Panc1 (cell line): ENCODE data around the gene SLC24A4. TPM values are rescaled to one million over a fixed set of nuclear protein-coding genes. Genes with fewer than 3 reads are reported as not detected.

Source experiments
- ATAC-seq: fragments of 200-7000 bp; cut with Tn5 transposase; 2 replicates; pipeline ENCODE4 v1.9.1; 2020; ENCODE audit warnings: mild to moderate bottlenecking, moderate library complexity
- BruUV-seq: library from RNA; stranded (reverse); fragments of 400-500 nt; replicated peaks from 2 replicates; lab custom pipeline; 2021; lab: Mats Ljungman, UMichigan
- CTCF ChIA-PET: fragments of 300-600 bp; sonication (Branson Sonifier 250); formaldehyde crosslinking; loops from one replicate; lab custom pipeline; 2022; ENCODE audit warnings: antibody characterized with exemption; lab: Charles Lee
- POLR2A ChIA-PET: fragments of 300-600 bp; sonication (Branson Sonifier 250); formaldehyde crosslinking; loops from one replicate; lab custom pipeline; 2022; ENCODE audit warnings: antibody characterized with exemption; lab: Charles Lee
- DNase-seq: peaks from one replicate; pipeline ENCODE4 v3.0.0-alpha.2; 2010; ENCODE audit warnings: low read depth, low spot score
- H3K27ac ChIP-seq: 2 replicates; pipeline ENCODE4 v1.5.1; 2011; ENCODE audit warnings: mild to moderate bottlenecking, low read length, inconsistent platforms
- H3K27me3 ChIP-seq: fragments of 200-500 bp; sonication (Bioruptor generic); 2 replicates; pipeline ENCODE4 v1.6.0; 2014; ENCODE audit warnings: low read length, inconsistent platforms; ENCODE audit not compliant: control insufficient read depth, insufficient read depth
- H3K36me3 ChIP-seq: fragments of 200-500 bp; sonication (Bioruptor generic); 2 replicates; pipeline ENCODE4 v1.5.1; 2014; ENCODE audit warnings: inconsistent platforms, mild to moderate bottlenecking, low read length, moderate library complexity; ENCODE audit not compliant: control insufficient read depth, insufficient read depth
- H3K4me1 ChIP-seq: 2 replicates; pipeline ENCODE4 v1.5.1; 2011; ENCODE audit warnings: inconsistent platforms, mild to moderate bottlenecking, low read length, moderate library complexity; ENCODE audit not compliant: control insufficient read depth, insufficient read depth
- H3K4me3 ChIP-seq, 2 experiments: 2 replicates each; pipeline ENCODE4 v1.5.1; 2011 to 2012; ENCODE audit warnings: low read depth in 2 of 2, low read length in 2 of 2, mild to moderate bottlenecking in 2 of 2, inconsistent platforms in 1 of 2, moderate library complexity in 1 of 2
- H3K9me3 ChIP-seq: fragments of 200-500 bp; sonication (Bioruptor generic); 2 replicates; pipeline ENCODE4 v1.5.1; 2014; ENCODE audit warnings: low read depth, mild to moderate bottlenecking, inconsistent platforms, low read length, moderate library complexity; ENCODE audit not compliant: control insufficient read depth, insufficient read depth
- CTCF ChIP-seq: fragments of 450-650 bp; IDR thresholded peaks from 2 replicates; pipeline ENCODE4 v1.5.1; 2017; ENCODE audit warnings: mild to moderate bottlenecking
- POLR2AphosphoS5 ChIP-seq: IDR thresholded peaks from 2 replicates; pipeline ENCODE4 v1.6.1; 2012; ENCODE audit warnings: mild to moderate bottlenecking, low read depth, low read length, moderate library complexity
- REST ChIP-seq, 2 experiments: IDR thresholded peaks; 2 replicates each; pipeline ENCODE4 v1.6.1; 2011 to 2012; ENCODE audit warnings: low read depth in 2 of 2, control low read depth in 1 of 2, low read length in 1 of 2, mild to moderate bottlenecking in 1 of 2, moderate library complexity in 1 of 2; ENCODE audit not compliant: insufficient read depth in 1 of 2
- SIN3A ChIP-seq: IDR thresholded peaks from 2 replicates; pipeline ENCODE4 v1.6.1; 2012; ENCODE audit warnings: low read depth, mild to moderate bottlenecking, low read length, moderate library complexity, borderline replicate concordance; ENCODE audit not compliant: insufficient read depth
- TCF7L2 ChIP-seq: IDR thresholded peaks from 2 replicates; pipeline ENCODE4 v1.6.1; 2011; ENCODE audit warnings: mild to moderate bottlenecking, low read depth, low read length, inconsistent platforms
- in situ Hi-C: cut with HindIII; loops from 2 replicates; pipeline ENCODE4 v1.10.0; 2016; ENCODE audit warnings: low sequenced_read_pairs, low pct_unique_long_range_greater_than_20kb
- intact Hi-C: fragments of 100-400 bp; cut with micrococcal nuclease; formaldehyde crosslinking; loops from one replicate; pipeline ENCODE4 v1.10.0; 2022; ENCODE audit not compliant: unreplicated experiment
- total RNA-seq: library from RNA; stranded (reverse); gene quantifications from one replicate; pipeline ENCODE4 v1.2.1, GENCODE V29; 2021; ENCODE audit not compliant: unreplicated experiment

SLC24A4 gene
- total RNA-seq, 1 experiment from 2014 or later, result not detected

- no peak for TF ChIP-seq REST (IDR thresholded peaks at IDR 0.05; ENCODE audit: insufficient read depth in 1 of 2, low read depth in 2 of 2, low read length in 1 of 2)
- no peak for TF ChIP-seq POLR2AphosphoS5
- TF ChIP-seq CTCF, result no peak
- TF ChIP-seq SIN3A, result no peak
- TF ChIP-seq TCF7L2, result no peak
- DNase-seq, result no peak
- Histone ChIP-seq H3K27ac (no peak overlapping the region), H3K27me3 (no peaks in the 10 kb centered on the region), H3K36me3 (no peaks in the 10 kb centered on the region), H3K4me3 (no peak overlapping the region), H3K9me3 (no peaks in the 10 kb centered on the region), H3K4me1 (peaks cover 5% of the 10 kb centered on the region; the same call in 1 of the 2 replicates)
- in situ Hi-C loops, result no loop called here
- CTCF ChIA-PET, result no interaction called here
- intact Hi-C loops, result no loop called here
- no peak for ATAC-seq
- BruUV-seq, result no TSS peak
- POLR2A ChIA-PET, result no interaction called here
These were observed 179.7 kb downstream of the SLC24A4 start for GRCh38 chr14:92502541-92503286.

GRCh38 chr14:92503756-92504491 lies 181.0 kb downstream of the SLC24A4 start:
- Histone ChIP-seq H3K4me3 (no peak overlapping the region), H3K27me3 (no peaks in the 10 kb centered on the region), H3K4me1 (peaks cover 5% of the 10 kb centered on the region; the same call in 1 of the 2 replicates), H3K27ac (no peak overlapping the region), H3K36me3 (no peaks in the 10 kb centered on the region), H3K9me3 (no peaks in the 10 kb centered on the region)
- peak; percentile 68 for DNase-seq
- TF ChIP-seq POLR2AphosphoS5, result no peak
- no peak for TF ChIP-seq CTCF
- no peak for TF ChIP-seq REST (IDR thresholded peaks at IDR 0.05; ENCODE audit: insufficient read depth in 1 of 2, low read depth in 2 of 2, low read length in 1 of 2)
- TF ChIP-seq SIN3A, result no peak
- intact Hi-C loops (no loop called here), in situ Hi-C loops (no loop called here)
- CTCF ChIA-PET, result no interaction called here
- POLR2A ChIA-PET, result no interaction called here
- ATAC-seq, result peak; percentile 91
- BruUV-seq, result no TSS peak
